ENCODE data around the gene CCDC8. TPM values are rescaled to one million over a fixed set of nuclear protein-coding genes. Genes with fewer than 3 reads are reported as not detected.

Gene CCDC8
- total RNA-seq, 5 donors from 2014 or later (not counting 1 experiment from before 2014, with no cell fraction given): 0.12 to 0.19 (median 0.13) TPM; not detected in 2

DNA sequence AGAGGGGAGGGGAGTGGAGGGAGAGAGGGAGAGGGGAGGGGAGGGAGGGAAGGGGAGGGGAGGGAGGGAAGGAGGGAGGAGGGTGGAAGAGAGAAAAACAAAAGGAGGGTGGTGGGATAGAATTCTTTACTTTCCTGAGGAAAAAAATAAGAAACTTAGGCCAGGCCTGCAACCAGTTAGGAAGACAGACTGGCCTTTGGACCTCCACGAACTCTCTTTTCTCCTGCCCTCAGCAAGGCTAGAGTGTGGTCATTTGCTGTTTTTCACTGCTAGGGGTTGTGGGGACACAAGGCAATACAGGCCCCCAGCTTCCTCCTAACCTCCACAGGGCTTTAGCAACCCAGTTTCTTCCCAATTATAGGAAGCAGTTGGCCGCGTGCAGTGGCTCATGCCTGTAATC lies 4.2 kb downstream of the CCDC8 start:
- Histone ChIP-seq H3K36me3 (ENCODE audit: control insufficient read depth in 2 of 2, extremely low read depth in 1 of 2, insufficient read depth in 1 of 2, low read length in 1 of 2) (no peaks in the 10 kb centered on the region), H3K27ac (ENCODE audit: low read length) (no peak overlapping the region), H3K27me3 (replicated peaks in 1 of 2; ENCODE audit: control insufficient read depth in 2 of 2, extremely low read depth in 1 of 2, insufficient read depth in 2 of 2, low read length in 1 of 2) (peaks cover 5 to 92% of the 10 kb centered on the region in 2 experiments), H3K4me3 (ENCODE audit: control insufficient read depth in 1 of 2, extremely low read depth in 1 of 2, low read length in 1 of 2) (no peak overlapping the region), H3K4me1 (ENCODE audit: control insufficient read depth in 1 of 2, extremely low read depth in 1 of 2, insufficient read depth in 2 of 2, low read length in 2 of 2) (peaks cover 0 to 24% of the 10 kb centered on the region in 2 experiments), H3K9me3 (no peaks in the 10 kb centered on the region)
- no peaks in the 10 kb centered on the region for H3K36me3 Mint-ChIP-seq
- H3K4me3 Mint-ChIP-seq: no peak overlapping the region
- POLR2A ChIA-PET: no interaction called here
- H3K9me3 Mint-ChIP-seq: no peaks in the 10 kb centered on the region
- 100% methylated on average over 2 of the region's 3 CpGs for WGBS (ENCODE audit: insufficient coverage)
- no peak overlapping the region for H3K27ac Mint-ChIP-seq
- peaks cover 49 to 87% of the 10 kb centered on the region in 2 donors for H3K27me3 Mint-ChIP-seq
- ATAC-seq (replicated peaks in 1 of 4): no peak
- CTCF ChIA-PET: no interaction called here
- peaks cover 16 to 23% (median 18%) of the 10 kb centered on the region in 3 donors for H3K4me1 Mint-ChIP-seq
- DNase-seq: no peak

DNA sequence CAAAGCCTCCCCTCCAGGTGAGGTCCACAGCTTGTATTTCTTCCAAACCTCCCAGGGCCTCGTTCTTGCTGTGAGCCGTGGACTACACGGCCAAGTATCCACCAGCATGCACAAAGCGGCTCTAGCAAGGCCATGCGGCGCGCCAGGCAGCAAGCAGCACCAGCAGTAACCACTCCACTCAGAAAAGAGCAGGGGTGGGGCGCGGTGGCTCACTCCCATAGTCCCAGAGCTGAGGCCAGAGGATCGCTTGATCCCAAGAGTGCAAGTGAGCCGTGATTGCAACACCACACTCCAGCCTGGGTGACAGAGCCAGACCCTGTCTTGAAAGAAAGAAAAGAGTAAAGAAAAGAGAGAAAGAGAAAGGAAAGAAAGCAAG lies 4.7 kb downstream of the CCDC8 start:
- H3K27ac Mint-ChIP-seq: no peak overlapping the region
- Histone ChIP-seq H3K4me1 (ENCODE audit: control insufficient read depth in 1 of 2, extremely low read depth in 1 of 2, insufficient read depth in 2 of 2, low read length in 2 of 2) (peaks cover 0 to 29% of the 10 kb centered on the region in 2 experiments), H3K4me3 (ENCODE audit: control insufficient read depth in 1 of 2, extremely low read depth in 1 of 2, low read length in 1 of 2) (no peak overlapping the region), H3K36me3 (ENCODE audit: control insufficient read depth in 2 of 2, extremely low read depth in 1 of 2, insufficient read depth in 1 of 2, low read length in 1 of 2) (no peaks in the 10 kb centered on the region), H3K27ac (ENCODE audit: low read length) (no peak overlapping the region), H3K27me3 (replicated peaks in 1 of 2; ENCODE audit: control insufficient read depth in 2 of 2, extremely low read depth in 1 of 2, insufficient read depth in 2 of 2, low read length in 1 of 2) (peaks cover 5 to 92% of the 10 kb centered on the region in 2 experiments), H3K9me3 (no peaks in the 10 kb centered on the region)
- H3K36me3 Mint-ChIP-seq: no peaks in the 10 kb centered on the region
- no peak overlapping the region for H3K4me3 Mint-ChIP-seq
- no peaks in the 10 kb centered on the region for H3K9me3 Mint-ChIP-seq
- ChIA-PET POLR2A (no interaction called here), CTCF (no interaction called here)
- H3K4me1 Mint-ChIP-seq: peaks cover 22 to 28% (median 24%) of the 10 kb centered on the region in 3 donors
- no peak for ATAC-seq (replicated peaks in 1 of 4)
- 20% methylated on average over 9 of the region's 11 CpGs for WGBS (ENCODE audit: insufficient coverage)
- H3K27me3 Mint-ChIP-seq: peaks cover 50 to 87% of the 10 kb centered on the region in 2 donors
- no peak for DNase-seq

DNA sequence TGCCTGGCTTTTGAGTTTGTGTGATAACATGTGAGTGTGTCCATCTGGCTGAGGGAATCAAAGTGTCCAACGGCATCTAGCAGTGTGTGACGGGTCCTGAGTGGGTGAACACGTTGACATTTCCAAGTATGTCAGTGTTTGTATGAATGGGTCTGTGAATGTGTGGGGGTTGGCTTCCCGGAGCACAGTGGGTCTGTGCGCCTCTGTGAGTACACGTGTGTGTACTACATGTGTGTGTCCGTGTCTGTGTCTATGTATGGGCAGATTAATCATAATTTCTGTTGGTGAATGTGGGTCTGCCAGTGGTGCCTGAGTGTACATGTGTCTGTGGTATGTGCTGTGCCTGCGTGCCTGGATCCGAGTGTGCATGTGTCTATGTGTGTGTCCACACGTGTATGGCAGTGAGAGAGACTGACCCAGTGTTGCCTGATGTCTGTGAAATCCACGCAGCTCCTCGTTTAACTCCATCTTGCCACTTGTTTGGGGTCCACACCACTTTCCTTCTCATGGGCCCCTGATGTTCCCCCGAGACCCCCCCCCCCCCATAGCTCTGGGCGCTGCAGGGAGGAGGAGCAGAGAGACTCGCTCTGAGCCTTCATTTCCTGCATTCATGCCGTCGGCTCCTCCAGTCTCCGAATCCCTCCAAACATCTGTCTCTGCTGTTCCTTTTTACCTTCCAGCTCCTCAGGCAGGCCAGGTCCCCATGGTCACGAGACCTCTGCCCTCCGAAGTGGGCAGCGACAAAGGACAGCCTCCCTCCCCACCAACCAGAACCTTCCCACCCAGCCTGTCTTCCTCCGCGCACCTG lies 5.3 kb downstream of the CCDC8 start:
- WGBS (ENCODE audit: insufficient coverage): 49% methylated on average over 15 of the region's 23 CpGs
- no peaks in the 10 kb centered on the region for H3K36me3 Mint-ChIP-seq
- no peak overlapping the region for H3K27ac ChIP-seq (ENCODE audit: low read length)

DNA sequence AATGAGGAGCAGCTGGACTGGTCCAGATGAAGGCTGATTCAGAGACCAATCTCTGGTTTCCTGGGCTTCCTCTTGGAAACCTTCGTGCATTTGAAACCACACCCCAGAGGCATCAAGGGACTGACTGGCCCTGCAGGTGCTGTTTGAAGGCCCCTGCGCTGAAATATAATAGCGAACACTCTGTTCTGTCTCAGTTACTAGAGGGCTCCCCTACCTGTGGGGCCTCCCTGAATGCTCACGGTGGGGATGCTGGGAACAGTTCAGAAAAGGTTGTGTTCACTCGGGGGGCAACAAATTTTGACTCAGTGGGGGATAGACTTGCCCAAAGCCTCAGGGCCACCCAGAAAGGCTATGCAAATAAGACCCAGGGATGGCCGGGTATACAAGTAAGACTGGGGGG lies 6.4 kb downstream of the CCDC8 start:
- POLR2A ChIA-PET: no interaction called here
- CTCF ChIA-PET: interaction anchor here in 1 of 2 donors (0.6 kb wide), 1 partner anchor 458 kb away, joined by 5 read pairs; no protein-coding TSS in a partner anchor

More for the DNA sequence above, 5.3 kb downstream of the CCDC8 start:
- Histone ChIP-seq H3K9me3 (no peaks in the 10 kb centered on the region), H3K36me3 (ENCODE audit: control insufficient read depth in 2 of 2, extremely low read depth in 1 of 2, insufficient read depth in 1 of 2, low read length in 1 of 2) (no peaks in the 10 kb centered on the region), H3K4me1 (ENCODE audit: control insufficient read depth in 1 of 2, extremely low read depth in 1 of 2, insufficient read depth in 2 of 2, low read length in 2 of 2) (peaks cover 0 to 30% of the 10 kb centered on the region in 2 experiments), H3K27me3 (replicated peaks in 1 of 2; ENCODE audit: control insufficient read depth in 2 of 2, extremely low read depth in 1 of 2, insufficient read depth in 2 of 2, low read length in 1 of 2) (peaks cover 5 to 92% of the 10 kb centered on the region in 2 experiments), H3K4me3 (ENCODE audit: control insufficient read depth in 1 of 2, extremely low read depth in 1 of 2, low read length in 1 of 2) (no peak overlapping the region)
- Mint-ChIP-seq H3K27me3 (peaks cover 52 to 90% of the 10 kb centered on the region in 2 donors), H3K4me1 (peaks cover 24 to 30% (median 24%) of the 10 kb centered on the region in 3 donors), H3K9me3 (no peaks in the 10 kb centered on the region), H3K4me3 (no peak overlapping the region), H3K27ac (no peak overlapping the region)
- CTCF ChIA-PET: interaction anchor here (0.6 kb wide), 2 partner anchors 11 to 73 kb away, joined by 3 to 5 read pairs; no protein-coding TSS in a partner anchor
- no peak for DNase-seq
- no peak for ATAC-seq (replicated peaks in 1 of 4)
- POLR2A ChIA-PET: no interaction called here

DNA sequence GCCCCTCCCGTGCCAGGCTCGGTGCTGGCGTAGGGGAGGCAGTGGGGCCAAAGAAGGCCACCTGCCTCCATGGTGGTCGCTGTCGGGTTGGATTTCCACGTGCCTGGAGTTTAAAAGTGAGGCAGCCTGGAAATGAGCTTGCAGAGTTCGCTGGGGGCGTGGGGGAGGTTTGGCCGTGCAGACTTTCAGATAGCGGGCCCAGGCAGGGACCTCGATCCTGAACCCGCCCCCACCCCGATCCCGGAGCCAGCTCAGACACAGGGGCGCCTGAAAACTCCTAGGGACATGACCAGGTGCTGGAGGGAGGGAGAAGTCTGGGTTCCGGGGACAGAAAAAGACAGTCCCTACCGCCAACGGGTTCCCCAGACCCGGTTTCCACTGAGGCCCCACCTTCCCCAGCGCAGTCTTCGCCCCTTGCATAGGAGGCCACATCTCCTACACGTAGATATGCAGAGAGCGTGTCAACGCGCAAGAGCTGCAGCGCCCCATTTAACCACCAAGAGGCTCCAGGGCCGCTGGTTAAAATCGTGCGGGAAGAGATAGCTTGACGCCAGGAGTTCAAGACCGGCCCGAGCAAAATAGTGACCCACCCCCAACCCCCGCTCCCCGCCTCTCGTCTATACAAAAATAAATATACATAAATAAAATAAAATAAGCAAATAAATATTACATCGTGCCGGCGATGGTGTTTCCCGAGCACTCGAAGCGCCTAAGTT lies 8.5 kb downstream of the CCDC8 start:
- H3K27me3 Mint-ChIP-seq: peaks cover 45 to 77% of the 10 kb centered on the region in 2 donors
- Histone ChIP-seq H3K4me3 (ENCODE audit: control insufficient read depth in 1 of 2, extremely low read depth in 1 of 2, low read length in 1 of 2) (no peak overlapping the region), H3K4me1 (ENCODE audit: control insufficient read depth in 1 of 2, extremely low read depth in 1 of 2, insufficient read depth in 2 of 2, low read length in 2 of 2) (peaks cover 0 to 24% of the 10 kb centered on the region in 2 experiments), H3K36me3 (ENCODE audit: control insufficient read depth in 2 of 2, extremely low read depth in 1 of 2, insufficient read depth in 1 of 2, low read length in 1 of 2) (no peaks in the 10 kb centered on the region), H3K27me3 (replicated peaks in 1 of 2; ENCODE audit: control insufficient read depth in 2 of 2, extremely low read depth in 1 of 2, insufficient read depth in 2 of 2, low read length in 1 of 2) (peaks cover 8 to 93% of the 10 kb centered on the region in 2 experiments), H3K27ac (ENCODE audit: low read length) (no peak overlapping the region), H3K9me3 (no peaks in the 10 kb centered on the region)
- no peak overlapping the region for H3K27ac Mint-ChIP-seq
- H3K36me3 Mint-ChIP-seq: no peaks in the 10 kb centered on the region
- ATAC-seq (replicated peaks in 1 of 4): peak in 2 of 4 experiments; percentile 17 to 58
- ChIA-PET POLR2A (interaction anchor here in 1 of 2 donors (0.6 kb wide), 1 partner anchor 562 kb away, joined by 3 read pairs; no protein-coding TSS in a partner anchor), CTCF (no interaction called here)
- DNase-seq: peak in 1 of 35 experiments; percentile 32
- H3K4me1 Mint-ChIP-seq: peaks cover 18 to 25% (median 25%) of the 10 kb centered on the region in 3 donors
- H3K9me3 Mint-ChIP-seq: no peaks in the 10 kb centered on the region
- H3K4me3 Mint-ChIP-seq: peak overlapping the region; percentile 44 to 84 (median 67)
- 23% methylated on average over 19 of the region's 41 CpGs for WGBS (ENCODE audit: insufficient coverage)

More for the DNA sequence above, 6.4 kb downstream of the CCDC8 start:
- Histone ChIP-seq H3K9me3 (no peaks in the 10 kb centered on the region), H3K27ac (ENCODE audit: low read length) (no peak overlapping the region), H3K4me3 (ENCODE audit: control insufficient read depth in 1 of 2, extremely low read depth in 1 of 2, low read length in 1 of 2) (no peak overlapping the region), H3K36me3 (ENCODE audit: control insufficient read depth in 2 of 2, extremely low read depth in 1 of 2, insufficient read depth in 1 of 2, low read length in 1 of 2) (no peaks in the 10 kb centered on the region), H3K27me3 (replicated peaks in 1 of 2; ENCODE audit: control insufficient read depth in 2 of 2, extremely low read depth in 1 of 2, insufficient read depth in 2 of 2, low read length in 1 of 2) (peaks cover 8 to 92% of the 10 kb centered on the region in 2 experiments), H3K4me1 (ENCODE audit: control insufficient read depth in 1 of 2, extremely low read depth in 1 of 2, insufficient read depth in 2 of 2, low read length in 2 of 2) (peaks cover 0 to 24% of the 10 kb centered on the region in 2 experiments)
- WGBS (ENCODE audit: insufficient coverage): 16% methylated on average over 5 of the region's 6 CpGs
- peaks cover 46 to 89% of the 10 kb centered on the region in 2 donors for H3K27me3 Mint-ChIP-seq
- H3K36me3 Mint-ChIP-seq: no peaks in the 10 kb centered on the region
- DNase-seq (no peak), ATAC-seq (replicated peaks in 1 of 4) (no peak)
- no peak overlapping the region for H3K4me3 Mint-ChIP-seq
- peaks cover 18 to 25% (median 25%) of the 10 kb centered on the region in 3 donors for H3K4me1 Mint-ChIP-seq
- no peak overlapping the region for H3K27ac Mint-ChIP-seq
- H3K9me3 Mint-ChIP-seq: no peaks in the 10 kb centered on the region

DNA sequence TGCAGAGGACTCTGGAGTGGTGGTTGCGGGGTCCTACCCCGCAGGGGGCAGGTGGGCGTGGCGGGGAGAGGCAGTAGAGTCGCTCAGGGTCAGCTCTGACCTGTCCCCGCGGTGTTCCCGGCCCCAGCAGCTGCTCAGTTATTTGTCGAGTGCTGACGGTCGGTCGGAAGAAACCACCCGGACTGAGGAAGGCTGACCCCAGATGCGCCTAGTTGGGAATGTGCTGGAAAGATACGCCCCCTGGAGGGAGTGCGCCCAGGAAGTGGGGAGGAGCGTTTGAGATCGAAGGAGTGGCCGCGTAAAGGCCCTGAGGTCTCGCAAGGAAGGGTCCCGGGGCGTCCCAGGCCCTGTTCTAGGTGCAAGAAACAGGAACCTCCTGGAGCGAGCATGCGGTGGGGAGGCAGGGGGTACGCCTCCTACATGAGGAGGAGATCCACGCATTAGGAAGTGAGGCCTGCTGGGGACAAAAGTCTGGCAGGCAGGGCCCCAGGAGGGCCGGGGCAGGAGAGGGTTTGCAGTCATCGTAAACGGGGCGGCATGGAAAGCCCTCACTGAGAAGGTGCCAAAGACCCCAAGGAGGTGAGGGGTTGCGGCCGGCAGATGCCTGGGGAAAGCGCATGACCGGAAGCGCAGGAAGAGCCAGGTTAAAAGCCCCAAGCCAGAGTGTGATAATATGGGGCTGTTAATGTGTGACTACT lies 9.2 kb downstream of the CCDC8 start:
- ATAC-seq (replicated peaks in 1 of 4) (peak in 3 of 4 experiments; percentile 37 to 48 (median 46)), DNase-seq (no peak)
- Histone ChIP-seq H3K4me1 (ENCODE audit: control insufficient read depth in 1 of 2, extremely low read depth in 1 of 2, insufficient read depth in 2 of 2, low read length in 2 of 2) (peaks cover 0 to 24% of the 10 kb centered on the region in 2 experiments), H3K27me3 (replicated peaks in 1 of 2; ENCODE audit: control insufficient read depth in 2 of 2, extremely low read depth in 1 of 2, insufficient read depth in 2 of 2, low read length in 1 of 2) (peaks cover 8 to 91% of the 10 kb centered on the region in 2 experiments), H3K4me3 (ENCODE audit: control insufficient read depth in 1 of 2, extremely low read depth in 1 of 2, low read length in 1 of 2) (peak overlapping the region in 1 of 2 donors; percentile 10), H3K36me3 (ENCODE audit: control insufficient read depth in 2 of 2, extremely low read depth in 1 of 2, insufficient read depth in 1 of 2, low read length in 1 of 2) (no peaks in the 10 kb centered on the region), H3K9me3 (no peaks in the 10 kb centered on the region), H3K27ac (ENCODE audit: low read length) (no peak overlapping the region)
- H3K27ac Mint-ChIP-seq: no peak overlapping the region
- peaks cover 18 to 25% (median 25%) of the 10 kb centered on the region in 3 donors for H3K4me1 Mint-ChIP-seq
- ChIA-PET CTCF (interaction anchor here in 1 of 2 donors (0.6 kb wide), 1 partner anchor 555 kb away, joined by 3 read pairs; no protein-coding TSS in a partner anchor), POLR2A (no interaction called here)
- H3K27me3 Mint-ChIP-seq: peaks cover 45 to 76% of the 10 kb centered on the region in 2 donors
- H3K9me3 Mint-ChIP-seq: no peaks in the 10 kb centered on the region
- no peaks in the 10 kb centered on the region for H3K36me3 Mint-ChIP-seq
- peak overlapping the region; percentile 44 to 84 (median 67) for H3K4me3 Mint-ChIP-seq
- WGBS (ENCODE audit: insufficient coverage): 9% methylated on average over 36 of the region's 36 CpGs

All from T-cell (primary cell).